HS-27A (cell line): ENCODE data around the gene CTIF.

Experiments used
- DNase-seq: peaks from one replicate; pipeline ENCODE4 v3.0.0-alpha.2; 2012; ENCODE audit warnings: low read depth, missing footprints

The CTIF gene

DNA sequence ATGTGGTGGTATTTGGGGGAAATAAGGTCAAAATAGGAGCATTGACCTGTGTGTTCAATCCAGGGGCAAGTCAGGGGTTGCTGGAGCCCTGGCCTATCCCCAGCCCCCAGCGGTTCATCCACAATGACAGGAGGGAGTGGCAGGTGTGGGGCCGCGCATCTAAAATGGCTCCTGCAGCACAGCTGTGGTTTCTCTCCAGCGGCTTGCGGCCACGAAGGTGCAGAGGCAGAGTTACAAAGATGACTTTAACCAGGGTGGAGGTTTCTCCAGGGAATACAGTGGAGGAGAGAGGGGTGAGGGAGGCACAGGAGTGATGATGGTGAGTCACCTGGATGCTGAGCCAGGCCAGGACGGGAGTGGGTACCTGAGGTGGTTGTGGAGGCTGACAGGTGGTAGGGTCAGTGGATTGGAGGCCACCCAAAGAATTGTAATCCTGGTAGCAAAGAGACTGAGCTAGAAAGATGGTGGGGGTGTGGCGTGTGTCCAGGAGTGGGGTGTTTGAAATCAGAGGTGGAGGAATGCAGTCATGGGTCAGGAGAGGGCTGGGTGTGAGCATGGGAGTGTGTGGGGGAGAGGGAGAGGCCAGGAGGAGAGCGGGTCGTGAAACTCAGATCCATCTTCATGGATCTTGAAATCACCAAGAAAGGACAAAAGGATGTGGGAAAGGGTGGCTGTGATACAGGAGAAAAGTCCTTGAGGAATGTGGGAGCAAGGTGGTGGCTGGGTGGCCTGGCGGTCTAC, 83.2 kb downstream of the CTIF start:
- no peak for DNase-seq

DNA sequence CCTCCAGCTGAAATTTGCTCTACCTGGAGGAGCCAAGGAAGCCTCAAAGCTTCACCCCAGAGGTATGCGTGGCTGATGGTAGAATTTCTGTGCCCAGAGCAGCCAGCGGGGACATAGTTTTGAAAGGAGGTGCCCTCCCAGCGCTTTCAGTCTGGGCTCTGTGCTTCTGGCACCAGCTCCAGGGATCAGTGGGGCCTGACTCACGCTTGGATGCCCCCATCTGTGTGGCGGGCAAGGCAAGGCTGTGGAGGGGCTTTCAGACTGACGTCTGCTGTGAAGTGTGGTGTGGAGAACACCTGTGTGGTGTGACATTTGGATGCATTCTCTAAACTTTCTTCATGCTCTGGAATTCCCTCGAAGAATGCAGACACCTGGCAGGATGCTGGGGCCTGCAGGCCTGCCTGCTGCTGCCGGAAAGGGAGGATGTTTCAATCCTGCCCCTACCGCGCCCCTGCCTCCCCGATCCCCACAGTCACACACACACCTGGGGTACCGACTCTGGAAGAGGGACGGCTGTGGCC, 84.1 kb downstream of the CTIF start:
- no peak for DNase-seq

- no peak for DNase-seq
These were observed 84.8 kb downstream of the CTIF start for GRCh38 chr18:48623468-48624235.

- no peak for DNase-seq
These were observed 86.0 kb downstream of the CTIF start for GRCh38 chr18:48624856-48625255.

DNA sequence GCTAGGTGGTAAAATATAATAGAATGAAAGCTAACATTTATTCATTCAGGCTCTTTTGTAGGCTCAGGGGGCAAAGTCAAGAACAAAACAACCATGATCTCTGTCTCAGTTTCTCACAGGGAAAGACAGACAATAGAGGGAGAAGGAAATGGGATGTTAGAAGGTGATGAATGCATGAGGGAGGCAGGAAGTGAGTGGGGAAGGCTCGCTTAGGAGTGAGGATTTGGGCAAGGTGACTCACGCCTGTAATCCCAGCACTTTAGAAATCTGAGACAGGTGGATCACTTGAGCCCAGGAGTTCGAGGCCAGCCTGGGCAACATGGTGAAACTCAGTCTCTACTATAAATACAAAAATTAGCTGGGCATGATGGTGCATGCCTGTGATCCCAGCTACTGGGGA, 88.4 kb downstream of the CTIF start:
- no peak for DNase-seq

- DNase-seq, result peak; percentile 94
These were observed 91.0 kb downstream of the CTIF start for GRCh38 chr18:48629730-48630324.

GRCh38 chr18:48631851-48632250, 93.0 kb downstream of the CTIF start:
- DNase-seq, result no peak

DNA sequence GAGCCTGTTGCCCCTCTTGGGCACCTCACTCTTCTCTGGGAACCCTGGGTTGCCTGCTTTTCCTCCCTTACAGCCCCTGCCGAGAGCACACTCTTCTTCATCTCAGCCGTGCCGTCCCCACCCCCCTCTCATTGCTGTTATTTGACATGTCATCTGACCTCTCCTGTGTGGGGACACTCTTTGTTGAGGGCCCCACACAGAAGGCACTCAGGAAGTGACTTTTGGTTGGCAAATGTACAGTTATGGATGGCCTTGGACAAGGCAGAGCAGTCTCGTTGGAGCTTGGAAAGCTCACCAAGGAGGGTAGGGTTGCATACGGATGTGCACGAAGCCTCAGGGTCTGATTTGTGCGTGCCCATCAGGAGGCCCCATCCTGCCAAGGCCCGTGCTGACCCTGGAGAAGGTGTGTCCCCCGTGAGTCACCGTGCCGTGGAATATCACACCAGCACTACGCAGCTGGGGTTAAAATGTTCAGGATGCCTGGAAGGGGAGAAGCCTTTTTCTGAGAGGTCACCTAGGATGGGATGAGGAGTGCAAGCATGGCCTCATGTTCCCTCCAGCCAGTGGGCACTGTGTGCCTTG, 93.9 kb downstream of the CTIF start:
- no peak for DNase-seq

DNA sequence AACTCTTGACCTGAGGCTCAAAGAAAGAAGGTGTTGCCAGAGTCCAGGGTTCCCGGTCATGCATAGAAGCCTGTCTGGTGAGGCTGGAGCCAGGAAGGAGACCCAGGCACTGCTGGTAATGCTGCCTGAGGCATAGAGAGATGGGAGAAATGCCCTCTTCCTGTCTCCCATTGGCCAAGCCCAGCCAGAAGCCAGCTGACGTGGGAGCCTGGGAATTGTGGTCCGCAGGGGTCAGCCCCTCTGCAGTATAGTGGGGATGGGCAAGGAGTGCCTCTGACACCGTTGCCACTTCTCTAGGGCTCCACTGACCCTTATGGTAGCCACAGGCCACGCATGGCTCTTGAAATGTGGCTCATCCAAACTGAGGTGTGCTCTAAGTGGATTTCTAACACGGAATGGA, 95.7 kb downstream of the CTIF start:
- DNase-seq, result no peak

DNA sequence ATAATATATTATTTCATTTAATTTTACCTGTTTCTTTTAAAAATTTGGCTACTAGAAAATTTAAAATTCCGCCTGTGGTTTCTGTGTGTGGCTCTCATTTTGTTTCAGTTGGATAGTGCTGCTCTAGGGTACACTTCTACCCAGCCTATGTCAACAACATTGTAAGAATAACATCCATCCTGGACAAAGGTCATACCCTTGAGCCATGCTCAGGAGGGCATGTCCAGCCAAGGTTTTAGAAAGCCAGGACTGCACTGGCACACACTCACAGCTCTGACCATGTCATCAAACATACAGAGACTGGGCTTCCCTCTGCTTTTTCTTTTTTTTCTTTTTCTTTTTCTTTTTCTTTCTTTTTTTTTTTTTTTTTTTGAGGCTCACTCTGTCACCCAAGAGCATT, 96.1 kb downstream of the CTIF start:
- no peak for DNase-seq

- no peak for DNase-seq
These were observed 97.0 kb downstream of the CTIF start for GRCh38 chr18:48635806-48636205.

GRCh38 chr18:48636436-48636835, 97.6 kb downstream of the CTIF start:
- DNase-seq, result no peak

- DNase-seq, result no peak
These were observed 98.5 kb downstream of the CTIF start for GRCh38 chr18:48637081-48637990.

GRCh38 chr18:48638451-48638850, 99.6 kb downstream of the CTIF start:
- no peak for DNase-seq

- DNase-seq, result no peak
These were observed 100.3 kb downstream of the CTIF start for GRCh38 chr18:48638896-48639771.

GRCh38 chr18:48639772-48640432, 101.1 kb downstream of the CTIF start:
- no peak for DNase-seq

DNA sequence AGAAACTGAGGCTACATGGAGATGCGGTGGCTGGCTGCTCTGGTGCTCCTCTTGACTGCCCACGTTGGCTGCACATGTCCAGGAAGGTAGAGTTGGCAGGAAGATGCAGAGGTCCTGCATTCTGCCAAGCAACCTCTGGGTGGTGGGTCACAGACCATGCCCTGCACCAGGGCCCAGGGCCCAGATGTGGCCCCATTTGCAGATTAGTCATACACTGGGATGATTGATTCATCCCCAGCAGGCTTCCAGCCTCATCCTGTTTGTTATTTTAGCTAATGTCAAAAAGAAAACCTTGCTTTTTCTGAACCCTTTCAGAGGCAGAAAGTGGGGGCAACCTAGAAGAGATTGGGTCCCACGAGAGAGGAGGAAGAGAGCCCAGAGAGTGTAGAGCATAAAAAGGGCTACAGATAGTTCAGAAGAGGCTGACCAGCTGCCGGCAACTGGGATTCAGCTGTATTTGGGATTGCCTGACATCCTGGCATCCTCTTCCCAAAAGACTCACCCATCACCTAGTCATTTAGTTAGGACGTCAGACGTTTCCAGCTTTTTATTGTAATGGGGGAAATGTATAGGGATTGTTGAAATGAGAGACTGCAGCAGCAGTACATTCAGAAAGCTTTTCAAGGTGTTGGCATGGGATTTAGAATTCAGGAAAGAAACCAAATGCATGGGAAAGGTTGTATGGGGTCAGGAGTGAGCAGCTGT, 101.9 kb downstream of the CTIF start:
- DNase-seq, result no peak

- no peak for DNase-seq
These were observed 103.2 kb downstream of the CTIF start for GRCh38 chr18:48641981-48642380.

- DNase-seq, result no peak
These were observed 103.7 kb downstream of the CTIF start for GRCh38 chr18:48642503-48642902.
